Measurements from ENCODE around the gene JAK1.

- no peak for TF ChIP-seq EZH2 (IDR thresholded peaks at IDR 0.05; ENCODE audit: borderline replicate concordance, low read depth, low read length, severe bottlenecking)
- no peak for TF ChIP-seq CTCF (IDR thresholded peaks at IDR 0.05; ENCODE audit: extremely low read depth in 1 of 2, insufficient read depth in 1 of 2, low read depth in 1 of 2, low read length in 2 of 2)
- no peak for TF ChIP-seq MYC (IDR thresholded peaks at IDR 0.05; ENCODE audit: low read depth, low read length)
Observed at GRCh38 chr1:65009176-65009575, 42.8 kb upstream of the JAK1 start.

Measured in endothelial cell of umbilical vein (primary cell).